HG02571 (cell line): ENCODE data around the gene MYRFL.
"Not testable (repeated sequence)": the region's sequence is repeated elsewhere in the genome, so short reads cannot be mapped to it uniquely, and the experiment has no call there.

Experiments
- ATAC-seq: cut with Tn5 transposase; IDR thresholded peaks from one replicate; pipeline ENCODE4 v1.9.1; 2021; ENCODE audit warnings: mild to moderate bottlenecking, moderate library complexity; ENCODE audit not compliant: unreplicated experiment

Gene MYRFL

DNA sequence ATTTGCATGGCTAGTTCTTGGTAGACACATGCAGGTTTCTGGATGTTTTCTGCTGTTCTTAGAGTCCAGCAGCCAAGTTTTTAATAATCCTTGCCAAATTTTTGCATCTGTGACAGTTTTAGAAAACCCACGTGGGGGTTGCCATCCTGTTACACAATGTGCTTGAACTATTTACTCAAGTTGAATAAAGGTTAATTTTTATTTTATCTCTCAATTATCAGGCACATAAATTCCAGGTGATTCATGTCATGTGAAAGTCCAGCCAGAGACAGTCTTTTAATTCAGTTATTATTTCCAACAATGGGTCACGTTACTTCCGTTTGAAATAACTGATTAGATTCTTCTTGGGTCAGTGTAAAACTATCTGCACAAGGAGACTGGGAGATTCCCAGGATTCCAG is 15.7 kb downstream of the MYRFL start:
- no peak for ATAC-seq

DNA sequence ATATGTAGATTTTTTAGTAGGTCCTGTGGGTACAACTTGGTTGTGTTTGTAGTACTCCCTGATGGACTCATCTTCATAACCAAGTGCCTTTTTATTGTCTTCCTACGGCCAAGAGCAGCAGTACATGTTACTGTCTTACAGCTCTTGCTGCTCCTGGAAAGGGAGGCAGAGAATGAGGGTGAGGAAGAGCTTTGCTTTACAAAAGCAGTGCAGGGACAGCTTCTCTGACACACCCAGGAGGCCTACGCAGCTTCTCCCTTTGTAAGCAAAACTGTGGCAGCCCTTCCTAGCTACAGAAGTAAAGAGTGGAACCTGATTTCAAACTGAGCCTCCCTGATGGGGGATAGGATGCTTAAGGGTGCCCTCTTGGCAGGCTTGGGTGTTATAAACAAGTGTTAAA is 18.6 kb downstream of the MYRFL start:
- no peak for ATAC-seq

DNA sequence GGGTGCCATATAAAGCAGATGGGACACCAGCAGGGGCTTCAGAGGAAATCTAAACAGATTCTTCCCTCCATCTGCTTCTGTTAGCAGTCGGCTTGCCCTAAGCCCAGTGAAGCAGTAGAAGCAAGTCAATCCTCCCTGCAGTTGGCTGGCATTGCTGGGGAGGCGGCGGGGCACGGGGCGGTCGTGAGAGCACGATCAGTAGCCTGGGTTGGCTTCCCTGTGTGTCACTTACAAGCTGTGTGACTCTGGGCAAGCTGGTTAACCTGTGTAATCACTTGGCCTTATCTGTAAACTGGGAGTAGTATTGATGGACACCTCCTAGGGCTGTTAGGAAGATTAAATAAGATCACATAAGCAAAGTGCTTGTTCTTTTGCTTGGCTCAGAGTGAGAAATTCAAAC is 19.4 kb downstream of the MYRFL start:
- ATAC-seq, result no peak

DNA sequence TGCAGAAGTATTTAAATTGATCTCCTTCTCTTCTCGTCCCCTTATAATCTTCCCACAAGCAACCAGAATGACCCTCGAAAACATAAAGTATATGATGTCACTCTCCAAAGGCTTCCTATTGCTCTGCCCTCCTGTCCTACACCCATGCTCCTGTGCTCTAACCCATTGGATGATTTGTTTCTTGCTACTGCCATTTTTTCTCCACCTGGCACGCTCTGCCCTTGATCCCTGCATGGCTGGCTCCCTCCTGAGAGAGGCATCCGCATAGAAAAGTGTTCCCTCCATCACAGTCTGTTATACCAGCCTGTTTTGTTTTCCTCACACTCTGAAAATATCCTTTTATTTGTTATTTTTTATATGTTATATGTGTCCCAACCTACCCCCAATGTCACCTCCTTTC is 19.8 kb downstream of the MYRFL start:
- no peak for ATAC-seq

DNA sequence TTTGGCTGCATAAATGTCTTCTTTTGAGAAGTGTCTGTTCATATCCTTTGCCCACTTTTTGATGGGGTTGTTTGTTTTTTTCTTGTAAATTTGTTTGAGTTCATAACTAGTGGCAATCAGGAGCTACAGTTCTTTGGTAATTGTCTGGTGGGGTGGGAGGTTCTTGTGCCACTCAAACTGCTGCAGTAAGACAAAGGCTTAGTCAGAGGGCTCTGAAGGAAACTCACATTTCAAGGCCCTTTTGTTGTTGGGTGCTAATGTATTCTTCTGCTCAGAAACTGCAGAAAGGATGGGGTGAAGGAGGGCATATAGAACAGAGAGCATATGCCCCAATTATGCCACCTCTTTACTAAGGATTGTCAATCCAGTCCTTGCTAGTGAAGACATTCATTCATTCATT is 21.9 kb downstream of the MYRFL start:
- no peak for ATAC-seq

DNA sequence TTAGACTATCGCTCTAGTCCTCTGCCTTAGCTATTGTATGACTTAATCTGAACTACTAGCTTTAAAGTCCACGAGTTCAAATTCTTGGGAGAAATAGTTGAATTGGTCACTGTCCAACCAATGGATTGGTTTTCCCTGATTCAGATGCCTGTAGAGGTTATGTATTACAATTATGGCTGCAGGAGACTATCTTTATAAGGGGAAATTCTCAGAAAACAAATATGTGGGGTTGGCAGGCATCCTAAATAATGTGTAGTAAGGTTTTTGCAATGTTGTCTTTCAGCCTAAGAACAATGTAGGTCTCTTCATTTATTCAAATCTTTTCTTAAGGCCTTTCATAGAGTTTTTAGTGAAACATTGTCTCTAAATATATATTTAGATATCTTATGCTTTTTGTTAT is 26.9 kb downstream of the MYRFL start:
- no peak for ATAC-seq

DNA sequence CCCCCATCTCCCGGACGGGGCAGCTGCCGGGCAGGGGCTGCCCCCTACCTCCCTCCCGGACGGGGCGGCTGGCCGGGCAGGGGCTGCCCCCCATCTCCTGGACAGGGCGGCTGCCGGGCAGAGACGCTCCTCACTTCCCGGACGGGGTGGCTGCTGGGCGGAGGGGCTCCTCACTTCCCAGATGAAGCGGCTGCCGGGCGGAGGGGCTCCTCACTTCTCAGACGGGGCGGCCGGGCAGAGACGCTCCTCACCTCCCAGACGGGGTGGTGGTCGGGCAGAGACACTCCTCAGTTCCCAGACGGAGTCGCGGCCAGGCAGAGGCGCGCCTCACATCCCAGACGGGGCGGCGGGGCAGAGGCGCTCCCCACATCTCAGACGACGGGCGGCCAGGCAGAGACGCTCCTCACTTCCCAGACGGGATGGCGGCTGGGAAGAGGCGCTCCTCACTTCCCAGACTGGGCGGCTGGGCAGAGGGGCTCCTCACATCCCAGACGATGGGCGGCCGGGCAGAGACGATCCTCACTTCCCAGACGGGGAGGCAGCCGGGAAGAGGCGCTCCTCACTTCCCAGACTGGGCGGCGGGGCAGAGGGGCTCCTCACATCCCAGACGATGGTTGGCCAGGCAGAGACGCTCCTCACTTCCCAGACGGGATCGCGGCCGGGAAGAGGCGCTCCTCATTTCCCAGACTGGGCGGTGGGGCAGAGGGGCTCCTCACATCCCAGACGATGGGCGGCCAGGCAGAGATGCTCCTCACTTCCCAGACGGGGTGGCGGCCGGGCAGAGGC is 28.3 kb downstream of the MYRFL start:
- not testable (repeated sequence) for ATAC-seq

DNA sequence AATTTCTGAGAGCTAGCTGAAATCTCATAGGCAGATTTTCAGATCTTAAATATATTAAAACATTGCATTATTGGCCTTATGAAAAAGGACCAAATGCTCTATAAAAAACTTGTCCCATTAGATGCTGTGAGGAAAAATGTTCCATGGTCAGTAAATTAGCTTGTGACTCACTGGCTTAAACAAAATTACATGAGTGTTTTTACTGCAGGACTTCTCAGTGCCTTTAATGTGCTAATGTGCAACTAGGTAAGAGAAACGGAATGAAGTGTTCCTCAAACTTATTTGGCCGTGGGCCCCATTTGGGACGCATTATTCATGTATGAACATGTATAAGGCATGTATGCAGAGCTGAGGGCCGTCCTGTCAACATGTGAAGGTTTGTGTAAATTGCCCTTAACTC is 41.7 kb downstream of the MYRFL start:
- no peak for ATAC-seq

DNA sequence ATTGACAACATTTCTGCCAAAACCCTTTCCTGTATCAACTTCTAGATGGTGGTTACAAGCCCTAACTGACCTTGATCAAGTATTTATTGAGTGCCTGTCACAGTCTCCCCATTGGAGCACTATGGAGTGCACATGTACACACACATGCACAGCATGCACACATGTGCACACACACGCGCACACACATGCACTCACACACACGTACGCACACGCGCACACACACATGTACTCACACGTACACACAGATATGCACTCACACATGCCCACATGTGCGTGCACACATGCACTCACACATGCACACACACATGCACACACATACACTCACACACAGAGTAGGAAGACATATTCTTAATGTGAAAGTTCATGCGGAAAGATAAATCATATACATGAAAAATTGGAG is 43.7 kb downstream of the MYRFL start:
- no peak for ATAC-seq

DNA sequence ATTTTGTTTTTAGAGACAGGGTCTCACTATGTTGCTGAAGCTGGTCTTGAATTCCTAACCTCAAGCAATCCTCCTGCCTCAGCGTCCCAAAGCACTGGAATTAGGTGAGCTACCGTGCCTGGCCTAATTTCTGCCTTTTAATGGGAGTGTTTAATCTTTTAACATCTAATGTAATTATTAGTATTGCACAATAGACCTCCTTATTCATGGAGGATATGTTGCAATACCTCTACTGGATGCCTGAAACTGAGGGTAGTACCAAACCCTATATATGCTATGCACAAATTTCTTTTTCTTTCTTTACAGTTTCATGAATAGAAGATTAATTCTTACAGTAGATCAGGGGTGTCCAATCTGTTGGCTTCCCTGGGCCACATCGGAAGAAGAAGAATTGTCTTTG is 47.8 kb downstream of the MYRFL start:
- ATAC-seq, result no peak

DNA sequence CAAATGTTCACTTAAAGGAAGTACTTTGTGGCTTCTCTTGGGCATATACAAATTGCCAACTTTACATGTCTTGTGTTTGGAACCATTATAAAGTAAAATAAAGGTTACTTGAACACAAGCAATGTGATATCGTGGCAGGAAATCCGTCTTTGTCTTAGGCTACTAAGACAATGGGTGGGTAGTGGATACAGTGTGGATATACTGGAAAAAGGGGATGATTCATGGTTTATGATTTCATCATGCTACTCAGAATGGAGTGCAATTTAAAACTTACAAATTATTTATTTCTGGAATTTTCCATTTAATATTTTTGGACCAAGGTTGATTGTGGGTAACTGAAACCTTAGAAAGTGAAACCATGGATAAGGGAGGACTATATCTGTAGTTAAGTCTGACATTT is 48.4 kb downstream of the MYRFL start:
- no peak for ATAC-seq

DNA sequence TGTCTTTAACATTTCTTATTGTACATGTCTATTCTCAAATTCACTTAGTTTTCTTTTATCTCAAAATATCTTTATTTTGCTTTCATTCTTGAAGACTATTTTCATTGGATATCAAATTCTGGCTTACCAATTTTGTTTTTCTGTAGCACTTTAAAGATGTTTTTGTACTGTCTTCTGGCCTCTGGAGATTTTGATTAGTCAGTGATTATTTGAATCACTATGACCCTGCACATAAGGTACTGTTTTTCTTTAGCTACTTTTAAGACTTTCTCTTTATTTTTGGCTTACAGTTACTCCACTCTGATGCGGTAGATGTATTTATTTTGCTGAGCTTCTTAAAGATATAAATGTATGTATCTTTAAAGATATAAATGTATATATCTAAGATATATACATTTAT is 49.6 kb downstream of the MYRFL start:
- ATAC-seq, result no peak

DNA sequence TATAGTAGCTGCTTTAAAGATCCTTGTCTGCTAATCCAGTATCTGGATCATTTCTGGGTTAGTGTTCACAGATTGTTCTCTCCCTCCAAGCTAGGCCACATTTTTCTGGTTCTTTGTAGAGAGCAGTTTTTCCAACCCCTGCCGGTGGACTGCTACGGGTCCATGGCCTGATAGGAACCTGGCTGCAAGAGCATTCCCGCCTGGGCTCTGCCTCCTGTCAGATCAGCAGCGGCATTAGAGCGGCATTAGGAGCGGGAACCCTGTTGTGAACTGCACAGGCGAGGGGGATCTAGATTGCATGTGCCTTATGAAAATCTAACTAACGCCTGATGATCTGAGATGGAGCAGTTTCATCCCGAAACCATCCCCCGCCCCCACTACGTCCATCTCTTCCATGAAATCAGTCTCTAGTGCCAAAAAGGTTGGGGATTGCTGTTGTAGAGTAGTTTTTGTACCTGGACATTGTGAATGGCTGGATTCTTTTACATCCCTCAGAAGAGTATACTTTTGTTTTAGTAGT is 50.4 kb downstream of the MYRFL start:
- ATAC-seq, result no peak

DNA sequence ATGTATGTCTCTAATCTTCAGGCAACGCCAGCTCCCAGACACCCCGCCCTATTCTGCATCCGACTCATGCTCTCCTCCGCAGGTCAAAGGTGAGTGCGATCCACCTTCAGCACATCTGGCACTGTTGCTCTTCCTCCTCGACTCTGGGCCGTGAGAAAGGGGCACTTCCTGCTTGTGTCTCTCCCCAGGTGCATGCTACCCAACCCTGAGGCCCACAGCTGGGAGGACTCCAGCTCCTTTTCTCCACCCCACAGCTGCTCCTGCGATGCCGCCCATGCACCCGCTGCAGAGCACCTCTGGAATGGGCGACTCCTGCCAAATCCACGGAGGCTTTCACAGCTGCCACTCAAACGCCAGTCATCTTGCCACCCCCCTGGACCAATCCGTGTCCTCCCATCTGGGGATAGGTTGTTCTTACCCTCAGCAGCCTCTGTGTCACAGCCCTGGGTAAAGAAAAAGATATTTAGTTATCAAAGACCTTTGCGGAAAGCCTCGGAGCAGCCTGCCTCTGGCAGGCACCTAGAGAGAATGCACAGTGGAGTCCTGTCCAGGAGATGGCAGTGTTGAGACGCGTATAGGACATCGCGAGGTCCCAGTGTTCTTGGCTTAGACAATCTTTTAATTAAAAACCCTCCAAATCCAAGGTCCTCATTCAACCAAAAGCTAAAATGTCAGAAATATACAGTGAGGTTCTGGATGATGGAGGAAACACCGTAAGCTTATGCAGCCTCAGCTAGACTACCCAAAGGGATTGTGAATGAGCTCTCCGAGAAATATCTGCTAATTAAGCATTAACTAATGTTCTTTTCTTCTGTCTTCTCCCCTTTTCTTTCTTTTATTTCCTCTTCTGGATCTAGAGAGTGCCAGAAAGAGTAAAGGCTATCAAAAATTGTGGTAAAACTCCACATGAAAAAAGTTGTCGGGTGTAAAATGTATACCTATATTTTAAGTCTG is 54.3 kb downstream of the MYRFL start:
- peak; percentile 83 for ATAC-seq

DNA sequence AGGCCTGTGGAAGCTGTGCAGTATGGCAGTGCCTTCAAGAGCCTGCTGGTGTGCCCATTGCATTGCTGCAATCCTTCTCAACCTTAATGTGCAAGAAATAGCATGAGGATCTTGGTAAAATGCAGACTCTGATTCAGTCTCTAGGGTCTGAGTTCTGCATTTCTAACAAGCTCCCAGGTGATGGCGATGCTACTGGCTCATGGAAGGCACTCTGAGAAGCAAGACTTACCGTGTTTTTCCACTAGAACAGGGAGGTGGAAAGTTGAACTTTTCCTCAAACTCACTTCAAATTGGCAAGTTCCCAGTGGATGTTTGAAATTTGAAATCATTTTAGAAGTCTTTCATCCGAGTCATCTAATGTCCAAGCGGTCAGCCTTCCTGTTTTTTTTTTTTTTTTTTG is 55.5 kb downstream of the MYRFL start:
- ATAC-seq, result no peak

DNA sequence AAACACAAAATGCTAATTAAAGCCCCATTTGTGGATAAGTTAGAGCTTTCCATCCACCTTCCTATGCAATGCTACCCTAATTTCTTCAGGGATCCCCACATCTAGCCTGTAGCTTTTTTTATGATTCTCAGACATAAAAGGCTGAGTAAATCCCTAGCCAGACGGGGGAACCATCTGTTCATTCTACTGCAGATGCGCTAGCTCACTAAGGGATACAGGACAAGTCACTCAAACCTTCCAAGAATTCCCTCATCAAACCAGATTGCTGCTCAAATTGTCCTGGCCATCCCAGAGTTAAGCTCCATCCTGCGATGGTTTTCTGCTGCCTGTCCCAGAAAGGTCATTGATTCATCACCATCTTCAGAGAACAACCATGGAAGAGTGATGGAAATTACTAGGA is 56.7 kb downstream of the MYRFL start:
- ATAC-seq, result no peak

DNA sequence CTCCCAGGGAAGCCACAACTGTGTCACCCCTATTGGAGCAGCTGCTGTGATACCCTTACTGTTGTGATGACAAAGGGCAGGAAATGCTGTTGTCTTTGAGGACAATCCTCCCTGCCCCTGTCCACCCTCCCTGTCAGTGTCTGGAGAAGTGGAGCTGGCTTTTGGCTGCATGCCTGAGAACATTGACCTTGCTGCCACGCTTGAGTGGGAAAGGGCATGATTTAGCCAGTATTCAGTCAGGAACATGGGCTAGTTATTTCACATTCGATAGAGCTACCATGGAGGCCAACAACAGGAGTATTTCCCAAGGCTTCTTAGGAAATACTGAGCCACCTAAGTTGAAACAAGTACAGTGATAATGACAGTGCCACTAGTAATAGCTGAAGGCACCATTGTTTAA is 59.4 kb downstream of the MYRFL start:
- ATAC-seq, result no peak

DNA sequence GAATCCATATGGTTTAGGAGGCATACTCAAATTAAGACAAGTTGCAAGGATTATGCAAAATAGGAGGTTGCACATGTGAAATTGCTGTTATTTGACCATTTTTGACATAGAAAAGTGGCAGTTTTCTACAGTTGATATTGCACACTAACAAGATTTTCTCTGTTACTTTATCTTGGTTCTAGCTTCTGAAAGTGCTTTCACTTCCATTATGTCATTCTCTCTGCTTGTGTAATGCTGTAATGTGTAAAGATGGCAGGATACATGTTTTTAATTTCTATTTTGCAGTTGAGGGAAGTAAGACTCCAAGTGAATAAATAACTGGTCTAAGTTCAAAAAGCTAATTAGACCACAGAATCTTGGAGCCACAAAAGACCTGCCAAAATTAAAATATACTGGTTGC is 60.6 kb downstream of the MYRFL start:
- no peak for ATAC-seq

DNA sequence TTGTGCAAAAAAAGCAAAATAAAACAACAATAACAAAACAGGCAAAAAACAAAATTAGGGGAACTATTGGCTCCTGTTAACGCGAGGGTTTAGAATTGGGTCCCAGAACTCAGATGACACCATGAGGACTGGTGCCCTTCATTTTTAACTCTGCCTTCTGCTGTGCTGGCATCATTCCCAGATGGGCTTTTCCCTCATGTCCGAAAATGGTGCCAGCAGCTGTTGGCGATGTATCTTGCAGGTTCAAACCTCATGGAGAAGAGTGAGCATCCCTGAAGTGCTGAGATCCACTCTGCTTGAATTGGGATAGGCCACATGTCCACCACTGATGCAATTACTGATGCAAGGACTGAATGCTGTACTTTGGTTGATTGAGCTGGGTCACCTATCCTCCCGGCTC is 61.1 kb downstream of the MYRFL start:
- ATAC-seq, result no peak

DNA sequence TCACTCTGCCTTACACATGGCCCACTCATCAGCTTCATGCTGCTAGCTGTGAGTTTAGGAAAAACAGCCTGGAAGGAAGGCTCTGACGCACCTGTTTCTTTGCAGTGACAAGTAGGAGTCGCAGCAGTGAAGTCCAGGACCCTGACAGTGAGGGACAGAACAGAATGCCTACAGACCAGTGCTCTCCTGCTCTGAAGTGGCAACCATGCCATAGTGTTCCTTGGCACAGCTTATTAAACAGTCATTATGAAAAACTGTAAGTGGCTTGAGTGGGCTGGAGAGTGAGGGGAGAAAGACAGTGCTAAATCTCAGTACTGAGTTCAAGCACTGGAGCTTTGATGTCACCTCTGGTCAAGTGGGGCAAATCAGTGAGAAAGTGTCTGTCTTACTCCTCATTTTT is 61.7 kb downstream of the MYRFL start:
- ATAC-seq, result no peak

DNA sequence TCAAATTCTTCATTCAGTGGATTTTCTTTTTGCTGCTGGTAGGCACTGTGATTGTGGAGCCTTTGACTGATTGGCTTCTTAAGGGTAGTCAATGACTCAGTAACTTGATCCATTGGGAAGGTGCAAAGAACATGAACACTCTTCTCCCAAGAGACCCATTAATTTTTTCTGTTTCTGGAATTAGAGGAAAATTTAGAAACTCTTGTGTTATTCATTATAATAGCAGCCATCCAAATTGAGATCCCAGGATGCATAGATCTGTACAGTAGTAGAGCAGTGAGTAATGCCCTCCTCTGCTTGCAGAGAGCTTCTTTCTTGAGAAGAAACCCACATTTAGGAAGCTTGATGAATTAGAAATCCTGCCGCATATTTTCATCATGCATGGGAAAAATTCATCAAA is 63.9 kb downstream of the MYRFL start:
- no peak for ATAC-seq

DNA sequence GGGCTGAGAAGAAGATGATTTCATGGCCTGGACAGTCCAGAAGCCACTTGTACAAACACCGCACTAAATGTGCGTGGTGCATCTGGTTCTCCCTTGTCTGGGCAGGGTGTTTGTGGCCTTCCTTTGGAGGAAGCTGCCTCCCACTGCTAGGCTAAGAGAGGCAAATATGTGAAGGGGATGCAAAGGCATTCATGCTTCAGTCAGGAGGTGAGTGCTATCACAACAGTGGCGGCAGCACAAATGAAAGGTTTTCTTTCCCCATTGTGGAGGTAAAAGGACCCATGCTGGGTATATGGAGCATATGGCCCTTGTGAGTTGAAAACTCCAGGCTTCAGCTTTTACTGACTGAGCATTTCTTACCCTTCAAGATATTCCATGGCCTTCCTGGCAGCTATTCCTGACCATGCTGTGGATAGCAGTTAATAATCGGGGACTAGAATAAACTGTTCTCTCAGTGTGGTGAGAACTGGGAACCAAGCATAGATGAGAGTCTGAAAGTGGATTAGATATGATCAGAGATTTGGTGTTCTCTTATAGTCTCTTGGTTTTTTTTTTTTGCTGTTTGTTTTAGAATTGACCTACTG is 69.9 kb downstream of the MYRFL start:
- no peak for ATAC-seq
